ENCODE data around the gene PLSCR4.
"Not testable (repeated sequence)": the region's sequence is repeated elsewhere in the genome, so short reads cannot be mapped to it uniquely, and the experiment has no call there.

Gene PLSCR4

GRCh38 chr3:146268535-146269219 is 17.8 kb upstream of the PLSCR4 start:
- TF ChIP-seq CTCF (IDR thresholded peaks at IDR 0.05; ENCODE audit: low read depth, low read length, missing control alignments) = no peak
- DNase-seq (ENCODE audit: low read depth) = no peak
- in situ Hi-C loops (cut with HindIII; ENCODE audit: low sequenced_read_pairs) = no loop called here
- no peak overlapping the region for H3K4me3 ChIP-seq (ENCODE audit: low read depth, low read length)

GRCh38 chr3:146265720-146266119 is 14.8 kb upstream of the PLSCR4 start:
- in situ Hi-C loops (cut with HindIII; ENCODE audit: low sequenced_read_pairs) = no loop called here
- no peak for DNase-seq (ENCODE audit: low read depth)
- no peak for TF ChIP-seq CTCF (IDR thresholded peaks at IDR 0.05; ENCODE audit: low read depth, low read length, missing control alignments)
- H3K4me3 ChIP-seq (ENCODE audit: low read depth, low read length) = no peak overlapping the region

- no peak for DNase-seq (ENCODE audit: low read depth)
- TF ChIP-seq CTCF (IDR thresholded peaks at IDR 0.05; ENCODE audit: low read depth, low read length, missing control alignments) = no peak
- H3K4me3 ChIP-seq (ENCODE audit: low read depth, low read length) = no peak overlapping the region
- in situ Hi-C loops (cut with HindIII; ENCODE audit: low sequenced_read_pairs) = no loop called here
Measured at GRCh38 chr3:146262371-146263110, 11.6 kb upstream of the PLSCR4 start.

- DNase-seq (ENCODE audit: low read depth) = no peak
- TF ChIP-seq CTCF (IDR thresholded peaks at IDR 0.05; ENCODE audit: low read depth, low read length, missing control alignments) = no peak
- in situ Hi-C loops (cut with HindIII; ENCODE audit: low sequenced_read_pairs) = no loop called here
- H3K4me3 ChIP-seq (ENCODE audit: low read depth, low read length) = no peak overlapping the region
Measured at GRCh38 chr3:146259880-146260589, 9.1 kb upstream of the PLSCR4 start.

GRCh38 chr3:146256851-146257486 is 6.1 kb upstream of the PLSCR4 start:
- in situ Hi-C loops (cut with HindIII; ENCODE audit: low sequenced_read_pairs) = no loop called here
- H3K4me3 ChIP-seq (ENCODE audit: low read depth, low read length) = no peak overlapping the region
- peak; percentile 61 for DNase-seq (ENCODE audit: low read depth)
- no peak for TF ChIP-seq CTCF (IDR thresholded peaks at IDR 0.05; ENCODE audit: low read depth, low read length, missing control alignments)

- DNase-seq (ENCODE audit: low read depth); in situ Hi-C loops (cut with HindIII; ENCODE audit: low sequenced_read_pairs); H3K4me3 ChIP-seq (ENCODE audit: low read depth, low read length): not testable (repeated sequence)
Measured at GRCh38 chr3:146252445-146252844, 1.5 kb upstream of the PLSCR4 start.

Measured in astrocyte of the cerebellum (primary cell).